ENCODE measurements around the gene FABP1. TPM values are rescaled to one million over a fixed set of nuclear protein-coding genes. Genes with fewer than 3 reads are reported as not detected.

FABP1 gene
- not detected in 2 replicates for total RNA-seq

DNA sequence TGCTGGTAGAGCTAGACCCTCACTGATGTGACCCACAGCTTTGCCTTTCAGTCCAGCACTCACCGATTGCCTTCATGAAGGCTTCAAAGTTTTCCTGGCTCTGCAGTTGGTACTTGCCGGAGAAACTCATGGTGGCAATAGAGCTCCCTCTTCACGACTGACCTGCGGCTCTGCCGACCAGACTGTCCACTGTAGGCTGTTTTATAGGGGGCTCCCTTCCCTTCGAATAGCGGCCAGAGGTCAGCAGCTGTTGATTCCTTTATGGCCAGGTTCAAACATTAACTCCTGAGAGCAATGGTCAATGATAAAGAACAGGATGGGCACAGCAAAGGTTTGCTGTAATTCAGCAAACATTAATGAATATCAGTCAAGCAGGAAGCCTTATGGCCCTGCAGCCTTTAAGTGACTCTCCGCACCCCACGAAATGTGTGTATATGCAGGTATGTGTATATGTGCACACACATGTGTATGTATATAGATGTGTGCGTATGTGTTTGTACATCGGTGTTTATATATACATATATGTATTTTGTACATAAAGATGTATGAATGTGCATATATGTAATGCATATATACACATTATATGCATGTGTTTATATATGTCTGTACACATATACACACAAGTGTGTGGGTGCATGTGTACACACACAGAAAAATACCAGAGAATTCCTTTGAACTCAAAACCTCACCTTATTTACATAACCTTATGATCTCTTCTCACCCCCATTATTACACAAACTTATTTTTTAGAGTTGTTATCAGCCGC, at the start of gene FABP1:
TSS of gene FABP1 (minus strand) at position 175 of the 766 bp plus-strand sequence. CDS start at position 130, 45 bp downstream.

Other genes starting within 250 kb of the FABP1 start
- 325 TPM in 1 of 2 replicates, not detected in the other for gene RNU2-63P, start 111.5 kb downstream of the FABP1 start, total RNA-seq
- gene KRCC1, start 72.3 kb downstream of the FABP1 start, total RNA-seq, result 26.3 and 27.5 TPM in 2 replicates
- not detected in 2 replicates for gene SMYD1, start 60.2 kb downstream of the FABP1 start, total RNA-seq
- gene THNSL2, start 42.3 kb upstream of the FABP1 start, total RNA-seq, result 6.7 and 19.3 TPM in 2 replicates